IPS DF 19.7 (cell line): ENCODE measurements around the gene BHLHA9.
"Not testable (repeated sequence)": the region's sequence is repeated elsewhere in the genome, so short reads cannot be mapped to it uniquely, and the experiment has no call there.

Source experiments
- DNase-seq: peaks from one replicate; pipeline ENCODE4 v3.0.0-alpha.2; 2013; ENCODE audit warnings: low read depth, low spot score

The BHLHA9 gene

DNA sequence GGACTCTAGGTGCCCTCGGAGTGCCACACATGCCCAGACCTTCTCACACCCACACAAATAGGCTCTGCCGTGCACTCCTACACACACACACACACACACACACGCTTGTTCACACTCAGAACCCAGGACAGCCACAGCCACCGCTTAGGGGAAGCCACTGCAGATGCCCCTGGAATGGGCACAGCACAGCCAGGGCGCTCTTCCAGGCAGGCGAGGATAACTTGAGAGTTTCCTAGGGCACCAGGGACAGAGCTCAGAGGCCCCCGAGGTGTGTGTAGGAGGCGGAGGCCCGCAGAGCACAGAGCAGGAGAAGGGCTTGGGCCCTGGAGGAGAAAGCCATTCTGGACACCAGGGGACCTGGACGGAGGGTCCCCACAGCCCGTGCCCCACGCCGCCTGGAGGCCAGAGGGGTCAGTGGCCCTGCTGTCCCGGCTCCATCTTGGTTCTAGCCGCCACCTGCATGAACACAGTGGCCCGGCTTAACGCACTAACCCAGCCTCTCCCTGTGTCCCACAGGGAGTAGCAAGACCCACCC is 30.2 kb downstream of the BHLHA9 start:
- no peak for DNase-seq

DNA sequence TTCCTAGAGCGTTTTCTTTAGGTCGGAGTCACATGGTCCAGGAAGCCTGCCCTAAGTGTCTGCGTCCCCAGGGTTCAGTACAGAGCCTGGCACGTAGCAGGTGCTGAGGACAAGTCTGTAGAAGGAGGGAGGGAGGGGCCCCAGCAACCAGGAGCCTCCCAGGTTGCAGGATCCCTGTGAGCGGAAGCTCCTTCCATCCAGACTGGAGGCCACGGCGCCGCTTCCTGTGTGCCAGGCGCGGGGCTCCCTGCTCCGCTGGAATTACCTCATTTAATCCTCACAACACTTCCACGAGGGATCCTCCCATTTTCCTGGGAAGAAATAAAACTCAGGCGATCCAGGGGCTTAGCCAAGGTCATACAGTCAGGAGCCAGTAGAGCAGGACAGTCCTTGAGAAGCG is 31.3 kb downstream of the BHLHA9 start:
- no peak for DNase-seq

DNA sequence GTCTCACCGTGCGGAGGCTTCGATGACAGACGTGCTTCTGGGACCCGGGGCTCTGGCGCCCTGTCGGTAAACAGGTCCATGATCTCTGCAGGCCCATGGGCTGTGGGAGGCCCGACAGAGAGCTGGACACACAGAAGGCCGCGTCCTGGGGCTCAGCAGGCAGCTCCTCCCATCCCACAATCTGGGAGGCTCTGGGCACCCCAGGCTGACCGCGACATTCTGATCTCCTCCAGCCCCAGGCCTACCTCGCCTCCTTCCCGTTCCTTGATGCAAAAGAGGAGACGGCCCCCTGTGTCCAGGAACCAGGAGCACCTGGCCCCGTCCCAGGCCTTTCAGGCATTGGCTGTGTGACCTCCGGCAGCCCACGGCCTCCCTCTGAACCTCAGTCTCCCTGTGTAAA is 32.5 kb downstream of the BHLHA9 start:
- no peak for DNase-seq

DNA sequence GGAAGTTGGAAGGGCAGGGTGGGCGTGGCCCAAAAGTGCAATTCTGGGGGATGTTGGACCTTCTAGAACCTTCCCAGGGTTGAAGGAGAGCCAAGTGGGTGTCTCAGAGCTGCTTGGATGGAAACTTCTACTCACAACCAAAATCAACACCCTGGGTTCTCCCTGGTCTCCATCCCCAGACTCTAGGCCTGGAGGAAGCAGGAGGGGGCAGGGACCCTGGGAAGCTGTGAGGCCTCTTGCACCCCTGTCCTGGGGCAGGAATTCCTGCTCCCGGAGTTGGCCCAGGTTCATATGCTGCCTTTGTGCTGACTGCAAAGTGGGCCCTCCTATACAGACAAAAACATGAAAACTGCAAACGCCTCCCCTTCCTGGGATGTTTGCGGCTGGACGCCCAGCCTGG is 34.3 kb downstream of the BHLHA9 start:
- no peak for DNase-seq

DNA sequence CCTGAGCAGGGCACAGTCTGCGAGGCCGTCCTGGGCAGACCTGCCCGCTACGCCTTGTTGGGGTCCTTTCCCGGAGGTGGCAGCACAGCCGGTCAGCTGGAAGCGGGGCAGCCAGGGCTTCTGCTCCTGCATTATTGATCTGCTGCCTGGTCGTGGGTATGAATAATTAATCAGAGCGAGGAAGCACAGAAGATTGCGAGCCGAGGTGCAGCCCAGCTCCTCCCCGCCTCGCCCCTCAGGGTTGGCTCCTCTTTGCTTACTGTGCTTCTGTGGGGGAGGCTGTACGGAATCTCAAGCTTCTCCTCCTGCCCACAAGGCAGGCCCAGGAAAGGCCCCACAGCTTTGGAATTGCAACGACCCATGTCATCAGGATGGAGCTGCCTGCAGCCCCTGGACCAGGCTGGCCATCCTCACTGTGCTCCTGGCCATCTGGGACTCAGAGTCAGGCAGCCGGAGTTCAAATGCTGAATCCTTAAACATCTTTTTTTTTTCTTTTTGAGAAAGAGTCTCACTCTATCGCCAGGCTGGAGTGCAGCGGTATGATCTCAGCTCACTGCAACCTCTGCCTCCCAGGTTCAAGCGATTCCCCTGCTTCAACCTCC is 34.8 kb downstream of the BHLHA9 start:
- DNase-seq = no peak

DNA sequence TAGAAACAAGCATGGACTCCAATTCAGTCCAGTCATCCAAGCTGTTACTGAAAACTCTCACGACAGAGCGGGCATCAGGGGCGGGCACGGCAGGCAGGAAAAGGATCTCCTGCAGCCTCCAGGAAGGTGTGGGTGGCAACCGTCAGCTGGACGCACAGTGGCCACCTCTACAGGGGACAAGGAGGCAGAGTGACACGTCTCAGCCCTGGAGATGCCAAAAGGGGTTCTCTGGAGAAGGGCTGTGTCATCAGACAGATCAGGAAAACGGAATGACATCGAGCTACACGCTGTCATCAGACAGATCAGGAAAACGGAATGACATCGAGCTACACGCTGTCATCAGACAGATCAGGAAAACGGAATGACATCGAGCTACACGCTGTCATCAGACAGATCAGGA is 37.6 kb downstream of the BHLHA9 start:
- not testable (repeated sequence) for DNase-seq

DNA sequence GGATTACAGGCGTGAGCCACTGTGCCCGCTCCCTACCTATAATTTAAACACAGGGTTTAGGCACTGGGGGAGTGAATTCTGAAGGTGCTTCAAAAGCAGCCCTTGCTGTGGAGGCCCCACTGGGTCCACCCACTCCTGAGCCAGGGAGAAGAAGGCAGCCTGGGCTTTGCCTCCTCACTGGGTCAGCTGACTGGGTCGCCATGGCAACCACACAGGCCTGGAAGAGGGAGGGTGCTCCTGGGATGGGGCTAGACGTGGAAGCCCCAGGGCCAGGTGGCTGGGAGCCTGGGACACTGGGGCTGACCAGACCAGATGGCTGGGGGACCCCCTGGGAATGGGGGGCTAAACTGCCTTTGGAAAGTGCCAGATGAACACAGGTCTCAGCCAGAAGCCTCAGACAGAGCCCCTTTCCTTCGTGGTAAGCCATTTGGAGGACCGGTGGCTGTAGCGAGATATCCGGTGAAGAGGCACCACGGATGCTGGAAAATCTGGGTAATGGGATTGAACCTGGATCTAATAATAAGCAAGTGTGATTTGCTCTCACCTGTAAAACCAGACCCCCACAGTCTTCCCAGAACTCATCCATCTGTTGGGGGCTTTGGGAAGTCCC is 42.1 kb downstream of the BHLHA9 start:
- no peak for DNase-seq

DNA sequence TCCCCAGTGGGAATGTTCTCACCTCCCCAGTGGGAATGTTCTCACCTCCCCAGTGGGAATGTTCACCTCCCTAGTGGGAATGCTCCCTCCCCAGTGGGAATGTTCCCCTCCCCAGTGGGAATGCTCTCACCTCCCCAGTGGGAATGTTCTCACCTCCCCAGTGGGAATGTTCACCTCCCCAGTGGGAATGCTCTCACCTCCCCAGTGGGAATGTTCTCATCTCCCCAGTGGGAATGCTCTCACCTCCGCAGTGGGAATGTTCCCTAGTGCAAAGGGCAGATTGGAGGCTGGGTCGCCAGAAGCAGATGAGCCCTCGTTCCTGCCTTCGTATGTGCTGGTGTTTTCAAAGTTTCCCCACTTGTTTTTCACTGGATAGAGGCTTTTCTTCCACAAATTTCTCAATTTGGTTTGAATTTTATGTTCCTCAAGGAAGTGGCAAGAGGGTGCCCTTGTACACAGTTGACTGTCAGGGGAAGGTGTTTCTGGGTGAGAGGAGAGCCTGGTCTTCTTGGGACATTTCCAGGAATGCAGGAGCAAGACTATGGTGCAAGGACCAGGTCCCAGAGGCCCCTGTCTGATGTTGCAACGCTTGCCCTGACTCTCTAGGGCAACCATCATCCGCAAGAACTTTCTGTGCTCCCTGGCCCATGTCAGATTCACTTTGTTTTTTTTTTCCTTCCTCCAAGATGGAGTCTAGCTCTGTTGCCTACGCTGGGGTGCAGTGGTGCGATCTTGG is 43.2 kb downstream of the BHLHA9 start:
- no peak for DNase-seq

DNA sequence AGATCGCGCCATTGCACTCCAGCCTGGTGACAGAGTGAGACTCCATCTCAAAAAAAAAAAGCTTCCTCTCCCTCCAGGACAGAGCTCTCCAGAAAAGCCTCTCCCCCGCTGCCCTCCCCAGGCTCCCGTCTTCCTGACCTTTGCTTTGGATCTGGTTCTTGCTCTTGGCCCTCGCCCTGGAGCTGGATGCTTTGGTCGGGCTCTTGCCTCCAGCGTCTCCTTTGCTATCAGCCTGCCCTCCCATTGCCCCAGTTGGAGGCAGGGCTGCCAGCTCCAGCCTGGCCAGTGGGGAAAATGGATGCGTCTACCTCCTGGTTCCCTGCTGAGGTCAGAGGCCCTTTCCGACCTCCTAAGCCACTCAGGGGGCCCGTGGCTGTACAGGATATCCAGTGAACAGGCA is 45.2 kb downstream of the BHLHA9 start:
- no peak for DNase-seq

DNA sequence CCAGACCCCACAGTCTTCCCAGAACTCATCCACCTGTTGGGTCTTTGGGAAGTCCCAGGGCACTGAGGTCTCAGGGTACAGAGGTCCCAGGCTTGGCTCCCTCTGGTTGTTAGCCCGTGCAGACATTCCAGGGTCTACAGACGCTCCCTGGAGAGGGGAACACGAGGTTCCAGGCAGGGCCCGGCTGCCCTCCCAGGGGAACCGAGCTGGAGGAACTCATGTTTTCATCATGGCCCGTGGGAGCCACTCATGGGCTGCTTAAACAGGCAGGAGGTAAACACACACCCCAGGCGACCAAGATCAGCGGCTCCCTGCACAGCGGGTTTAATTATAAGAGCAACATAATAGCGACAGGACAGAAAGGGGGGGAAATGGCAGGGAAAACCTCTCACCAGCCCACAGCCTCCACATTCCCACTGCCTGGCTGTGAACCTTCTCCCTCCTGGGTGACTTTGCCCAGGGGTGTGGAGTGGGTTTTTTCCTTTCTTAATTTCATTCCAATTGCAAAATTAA is 45.7 kb downstream of the BHLHA9 start:
- DNase-seq = no peak
